ENCODE measurements around the gene CNTNAP2.
A peak's percentile ranks its signal among the peaks of the same experiment; 100 is the strongest.

CNTNAP2 gene

DNA sequence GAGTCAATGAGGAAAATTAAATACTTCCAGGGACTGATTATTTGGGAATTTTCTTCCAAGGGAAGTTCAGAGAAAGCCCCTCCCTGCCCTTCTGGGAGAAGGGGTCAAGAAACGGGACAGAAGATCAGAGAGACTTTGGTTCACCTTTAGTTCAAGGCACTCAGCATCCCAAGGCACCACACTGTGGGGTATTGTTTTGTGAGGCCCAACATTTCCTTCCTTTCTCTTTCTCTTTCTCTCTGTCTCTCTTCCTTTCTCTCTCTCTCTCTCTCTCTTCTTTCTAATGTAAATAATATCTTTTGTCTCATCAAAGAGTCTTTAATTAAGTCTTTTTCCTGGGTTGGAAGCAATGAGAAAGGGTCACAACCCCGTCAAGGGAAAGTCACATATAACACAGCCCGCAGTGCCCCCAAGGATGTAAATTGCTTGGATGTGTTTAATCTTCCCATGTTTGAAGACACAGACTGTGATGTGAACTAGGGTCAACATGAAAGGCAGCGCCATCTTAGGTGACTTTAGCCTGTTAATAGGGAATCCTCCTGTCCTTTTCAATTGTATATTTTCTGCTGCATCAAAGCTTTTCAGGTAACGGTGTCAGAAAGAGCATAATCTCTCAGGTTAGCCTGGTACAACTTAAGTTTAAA is 1490.7 kb downstream of the CNTNAP2 start:
- Histone ChIP-seq H3K9me3 (ENCODE audit: control insufficient read depth, low read depth, low read length) (no peaks in the 10 kb centered on the region), H3K9ac (ENCODE audit: low read length) (no peak overlapping the region), H3K4me1 (ENCODE audit: control insufficient read depth, low read depth, low read length) (peaks cover 29% of the 10 kb centered on the region), H3K36me3 (ENCODE audit: control insufficient read depth, low read depth, low read length) (no peaks in the 10 kb centered on the region), H3K4me3 (ENCODE audit: low read length) (no peak overlapping the region), H3K27ac (ENCODE audit: low read length) (peak overlapping the region; percentile 42), H3K27me3 (ENCODE audit: control insufficient read depth, insufficient read depth, low read length) (no peaks in the 10 kb centered on the region)

GRCh38 chr7:147611431-147611830 is 1494.8 kb downstream of the CNTNAP2 start:
- Histone ChIP-seq H3K9ac (ENCODE audit: low read length) (no peak overlapping the region), H3K27me3 (ENCODE audit: control insufficient read depth, insufficient read depth, low read length) (no peaks in the 10 kb centered on the region), H3K4me1 (ENCODE audit: control insufficient read depth, low read depth, low read length) (peaks cover 10% of the 10 kb centered on the region), H3K4me3 (ENCODE audit: low read length) (no peak overlapping the region), H3K9me3 (ENCODE audit: control insufficient read depth, low read depth, low read length) (no peaks in the 10 kb centered on the region), H3K36me3 (ENCODE audit: control insufficient read depth, low read depth, low read length) (no peaks in the 10 kb centered on the region), H3K27ac (ENCODE audit: low read length) (no peak overlapping the region)

- Histone ChIP-seq H3K9me3 (ENCODE audit: control insufficient read depth, low read depth, low read length) (no peaks in the 10 kb centered on the region), H3K36me3 (ENCODE audit: control insufficient read depth, low read depth, low read length) (no peaks in the 10 kb centered on the region), H3K27ac (ENCODE audit: low read length) (no peak overlapping the region), H3K4me1 (ENCODE audit: control insufficient read depth, low read depth, low read length) (peaks cover 11% of the 10 kb centered on the region), H3K4me3 (ENCODE audit: low read length) (no peak overlapping the region), H3K27me3 (ENCODE audit: control insufficient read depth, insufficient read depth, low read length) (no peaks in the 10 kb centered on the region), H3K9ac (ENCODE audit: low read length) (no peak overlapping the region)
Measured at GRCh38 chr7:147635288-147635687, 1518.7 kb downstream of the CNTNAP2 start.

- Histone ChIP-seq H3K27me3 (ENCODE audit: control insufficient read depth, insufficient read depth, low read length) (no peaks in the 10 kb centered on the region), H3K9ac (ENCODE audit: low read length) (no peak overlapping the region)
Measured at GRCh38 chr7:147636553-147636952, 1520.0 kb downstream of the CNTNAP2 start.

GRCh38 chr7:147638566-147638965 is 1522.0 kb downstream of the CNTNAP2 start:
- H3K27me3 ChIP-seq (ENCODE audit: control insufficient read depth, insufficient read depth, low read length) = no peaks in the 10 kb centered on the region
- no peak overlapping the region for H3K27ac ChIP-seq (ENCODE audit: low read length)
- no peak overlapping the region for H3K4me3 ChIP-seq (ENCODE audit: low read length)
- H3K36me3 ChIP-seq (ENCODE audit: control insufficient read depth, low read depth, low read length) = no peaks in the 10 kb centered on the region
- H3K9me3 ChIP-seq (ENCODE audit: control insufficient read depth, low read depth, low read length) = no peaks in the 10 kb centered on the region
- H3K4me1 ChIP-seq (ENCODE audit: control insufficient read depth, low read depth, low read length) = peaks cover 11% of the 10 kb centered on the region
- H3K9ac ChIP-seq (ENCODE audit: low read length) = no peak overlapping the region

More at GRCh38 chr7:147636553-147636952, 1520.0 kb downstream of the CNTNAP2 start:
- Histone ChIP-seq H3K36me3 (ENCODE audit: control insufficient read depth, low read depth, low read length) (no peaks in the 10 kb centered on the region), H3K9me3 (ENCODE audit: control insufficient read depth, low read depth, low read length) (no peaks in the 10 kb centered on the region), H3K4me1 (ENCODE audit: control insufficient read depth, low read depth, low read length) (peaks cover 11% of the 10 kb centered on the region), H3K4me3 (ENCODE audit: low read length) (no peak overlapping the region), H3K27ac (ENCODE audit: low read length) (no peak overlapping the region)

DNA sequence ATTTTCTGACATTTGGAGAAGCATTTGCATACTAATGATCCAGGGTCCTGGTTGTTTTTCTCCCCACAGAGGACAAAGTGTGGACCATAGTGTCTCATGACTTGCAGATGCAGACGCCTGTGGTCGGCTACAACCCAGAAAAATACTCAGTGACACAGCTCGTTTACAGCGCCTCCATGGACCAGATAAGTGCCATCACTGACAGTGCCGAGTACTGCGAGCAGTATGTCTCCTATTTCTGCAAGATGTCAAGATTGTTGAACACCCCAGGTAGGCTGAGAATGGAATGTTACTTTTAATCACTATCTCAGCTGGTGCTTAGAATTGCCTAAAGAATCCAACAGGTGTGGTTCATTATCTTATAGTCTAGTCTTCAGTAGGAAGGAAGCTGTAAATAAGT is 1522.4 kb downstream of the CNTNAP2 start:
- H3K4me1 ChIP-seq (ENCODE audit: control insufficient read depth, low read depth, low read length) = peaks cover 11% of the 10 kb centered on the region
- H3K9me3 ChIP-seq (ENCODE audit: control insufficient read depth, low read depth, low read length) = no peaks in the 10 kb centered on the region
- H3K9ac ChIP-seq (ENCODE audit: low read length) = no peak overlapping the region
- no peaks in the 10 kb centered on the region for H3K27me3 ChIP-seq (ENCODE audit: control insufficient read depth, insufficient read depth, low read length)
- H3K27ac ChIP-seq (ENCODE audit: low read length) = no peak overlapping the region
- H3K36me3 ChIP-seq (ENCODE audit: control insufficient read depth, low read depth, low read length) = no peaks in the 10 kb centered on the region
- H3K4me3 ChIP-seq (ENCODE audit: low read length) = no peak overlapping the region

GRCh38 chr7:147639751-147640150 is 1523.2 kb downstream of the CNTNAP2 start:
- no peak overlapping the region for H3K27ac ChIP-seq (ENCODE audit: low read length)
- H3K36me3 ChIP-seq (ENCODE audit: control insufficient read depth, low read depth, low read length) = no peaks in the 10 kb centered on the region
- H3K27me3 ChIP-seq (ENCODE audit: control insufficient read depth, insufficient read depth, low read length) = no peaks in the 10 kb centered on the region
- no peak overlapping the region for H3K9ac ChIP-seq (ENCODE audit: low read length)
- no peak overlapping the region for H3K4me3 ChIP-seq (ENCODE audit: low read length)
- peaks cover 11% of the 10 kb centered on the region for H3K4me1 ChIP-seq (ENCODE audit: control insufficient read depth, low read depth, low read length)
- no peaks in the 10 kb centered on the region for H3K9me3 ChIP-seq (ENCODE audit: control insufficient read depth, low read depth, low read length)

DNA sequence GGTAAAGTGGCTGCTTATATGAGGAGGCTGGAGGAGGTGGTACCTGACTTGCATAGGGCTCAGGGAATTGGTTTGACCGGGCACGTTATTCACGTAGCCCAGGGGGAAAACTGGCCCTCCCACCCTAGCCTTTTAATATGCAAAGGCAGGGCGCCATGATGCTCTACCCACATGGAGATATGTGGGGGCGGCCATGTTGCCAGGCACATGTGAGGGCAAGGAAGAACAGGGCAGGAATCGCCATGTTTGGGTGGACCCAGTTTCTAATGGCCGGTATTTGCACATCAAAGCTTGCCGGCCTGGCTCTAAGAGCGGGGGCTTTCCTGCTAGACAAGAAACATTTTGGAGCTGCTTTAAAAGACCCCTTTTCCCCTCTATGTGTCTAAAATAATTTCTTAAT is 1524.2 kb downstream of the CNTNAP2 start:
- Histone ChIP-seq H3K9ac (ENCODE audit: low read length) (no peak overlapping the region), H3K27me3 (ENCODE audit: control insufficient read depth, insufficient read depth, low read length) (no peaks in the 10 kb centered on the region)

DNA sequence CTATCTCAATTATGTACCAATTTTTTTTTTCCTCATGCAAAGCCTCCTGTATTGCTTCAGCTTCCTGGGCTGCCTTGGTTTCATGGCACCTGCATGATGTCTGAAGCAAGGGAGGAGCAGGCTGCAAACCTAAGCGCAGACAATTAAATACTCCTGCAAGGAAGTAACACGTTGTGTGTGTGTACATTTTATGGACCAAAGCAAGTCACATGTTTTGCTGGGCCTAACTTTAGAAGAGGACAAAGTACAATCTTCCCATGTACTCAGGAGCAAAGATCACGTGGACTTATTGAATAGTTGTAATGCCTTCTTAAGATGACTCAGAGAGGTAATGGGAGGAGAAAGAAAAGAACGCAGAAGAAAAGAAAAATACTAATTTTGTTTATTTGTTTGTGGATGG is 1530.0 kb downstream of the CNTNAP2 start:
- Histone ChIP-seq H3K4me1 (ENCODE audit: control insufficient read depth, low read depth, low read length) (no peaks in the 10 kb centered on the region), H3K9ac (ENCODE audit: low read length) (no peak overlapping the region), H3K27ac (ENCODE audit: low read length) (no peak overlapping the region), H3K4me3 (ENCODE audit: low read length) (no peak overlapping the region), H3K36me3 (ENCODE audit: control insufficient read depth, low read depth, low read length) (no peaks in the 10 kb centered on the region), H3K9me3 (ENCODE audit: control insufficient read depth, low read depth, low read length) (no peaks in the 10 kb centered on the region), H3K27me3 (ENCODE audit: control insufficient read depth, insufficient read depth, low read length) (no peaks in the 10 kb centered on the region)

More for the DNA sequence above, 1524.2 kb downstream of the CNTNAP2 start:
- no peak overlapping the region for H3K4me3 ChIP-seq (ENCODE audit: low read length)
- H3K4me1 ChIP-seq (ENCODE audit: control insufficient read depth, low read depth, low read length) = peaks cover 11% of the 10 kb centered on the region
- no peaks in the 10 kb centered on the region for H3K36me3 ChIP-seq (ENCODE audit: control insufficient read depth, low read depth, low read length)
- no peaks in the 10 kb centered on the region for H3K9me3 ChIP-seq (ENCODE audit: control insufficient read depth, low read depth, low read length)
- H3K27ac ChIP-seq (ENCODE audit: low read length) = no peak overlapping the region

DNA sequence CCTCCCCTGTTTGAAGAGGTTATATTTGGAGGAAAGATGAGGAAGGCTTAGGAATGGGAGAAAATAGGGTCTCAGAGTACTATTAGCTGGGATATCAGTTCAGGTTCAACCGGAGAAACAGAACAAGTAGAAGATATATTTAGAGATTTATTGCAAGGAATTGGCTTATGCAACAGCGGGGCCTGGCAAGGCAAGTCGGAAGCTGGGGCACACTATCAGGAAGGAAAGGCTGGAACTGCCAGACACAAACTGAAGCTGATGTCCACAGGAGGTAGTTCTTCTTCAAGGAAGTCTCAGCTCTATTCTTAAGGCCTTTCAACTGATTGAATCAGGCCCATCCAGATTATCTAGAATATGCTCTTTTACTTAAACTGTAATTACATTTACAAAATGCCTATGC is 1534.4 kb downstream of the CNTNAP2 start:
- H3K4me1 ChIP-seq (ENCODE audit: control insufficient read depth, low read depth, low read length) = peaks cover 15% of the 10 kb centered on the region
- H3K4me3 ChIP-seq (ENCODE audit: low read length) = no peak overlapping the region
- no peak overlapping the region for H3K27ac ChIP-seq (ENCODE audit: low read length)
- no peaks in the 10 kb centered on the region for H3K27me3 ChIP-seq (ENCODE audit: control insufficient read depth, insufficient read depth, low read length)
- H3K36me3 ChIP-seq (ENCODE audit: control insufficient read depth, low read depth, low read length) = no peaks in the 10 kb centered on the region
- H3K9me3 ChIP-seq (ENCODE audit: control insufficient read depth, low read depth, low read length) = no peaks in the 10 kb centered on the region
- no peak overlapping the region for H3K9ac ChIP-seq (ENCODE audit: low read length)

DNA sequence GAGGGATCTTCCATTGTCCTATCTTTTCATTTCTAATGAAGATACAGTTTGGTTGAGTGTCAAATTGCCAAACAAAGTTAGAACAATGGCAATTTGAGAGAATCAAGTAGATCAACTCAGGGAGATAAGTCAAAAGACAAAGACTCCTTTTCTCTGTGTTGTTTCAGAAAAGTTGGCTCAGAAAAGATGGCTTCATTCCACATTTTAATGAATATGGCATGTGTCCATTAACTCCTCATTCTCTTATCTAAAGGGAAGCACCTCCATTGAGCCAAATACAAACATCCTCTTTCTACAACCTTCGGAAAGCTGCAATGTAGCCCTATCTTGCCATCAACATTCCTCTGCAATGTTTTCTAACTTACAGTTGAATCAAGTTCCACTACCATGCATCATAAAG is 1535.0 kb downstream of the CNTNAP2 start:
- H3K9ac ChIP-seq (ENCODE audit: low read length) = no peak overlapping the region
- no peaks in the 10 kb centered on the region for H3K27me3 ChIP-seq (ENCODE audit: control insufficient read depth, insufficient read depth, low read length)

GRCh38 chr7:147653456-147653855 is 1536.9 kb downstream of the CNTNAP2 start:
- H3K9me3 ChIP-seq (ENCODE audit: control insufficient read depth, low read depth, low read length) = no peaks in the 10 kb centered on the region
- H3K27me3 ChIP-seq (ENCODE audit: control insufficient read depth, insufficient read depth, low read length) = no peaks in the 10 kb centered on the region
- H3K27ac ChIP-seq (ENCODE audit: low read length) = no peak overlapping the region
- no peak overlapping the region for H3K4me3 ChIP-seq (ENCODE audit: low read length)
- no peaks in the 10 kb centered on the region for H3K36me3 ChIP-seq (ENCODE audit: control insufficient read depth, low read depth, low read length)
- H3K9ac ChIP-seq (ENCODE audit: low read length) = no peak overlapping the region
- H3K4me1 ChIP-seq (ENCODE audit: control insufficient read depth, low read depth, low read length) = peaks cover 18% of the 10 kb centered on the region

More for the DNA sequence above, 1535.0 kb downstream of the CNTNAP2 start:
- no peaks in the 10 kb centered on the region for H3K9me3 ChIP-seq (ENCODE audit: control insufficient read depth, low read depth, low read length)
- peaks cover 15% of the 10 kb centered on the region for H3K4me1 ChIP-seq (ENCODE audit: control insufficient read depth, low read depth, low read length)
- H3K4me3 ChIP-seq (ENCODE audit: low read length) = no peak overlapping the region
- no peak overlapping the region for H3K27ac ChIP-seq (ENCODE audit: low read length)
- H3K36me3 ChIP-seq (ENCODE audit: control insufficient read depth, low read depth, low read length) = no peaks in the 10 kb centered on the region
